OCI-LY3 (cell line): ENCODE measurements around the gene FSCN2.

Source experiments
- CTCF ChIP-seq: fragments of 200-600, 300-600 bp; sonication (generic); IDR thresholded peaks from 2 replicates; pipeline ENCODE4 v1.5.1; 2014; ENCODE audit warnings: antibody characterized with exemption, low read length, low read depth
- EZH2phosphoT487 ChIP-seq: fragments of 200-600 bp; shearing (Covaris generic); IDR thresholded peaks from 2 replicates; pipeline ENCODE4 v1.6.1; 2018; ENCODE audit warnings: antibody characterized with exemption, mixed run types, low read depth

GRCh38 chr17:81558941-81559806 is 31.0 kb downstream of the FSCN2 start:
- TF ChIP-seq CTCF (no peak), EZH2phosphoT487 (no peak)
